Keratinocyte (primary cell): ENCODE results near the gene GYG1. TPM values are rescaled to one million over a fixed set of nuclear protein-coding genes. Genes with fewer than 3 reads are reported as not detected.

Experiments
- DNase-seq: peaks from one replicate; pipeline ENCODE4 v3.0.0-alpha.2; 2011; ENCODE audit warnings: low read depth, missing footprints, low spot score
- FAIRE-seq: peaks from 2 replicates; lab custom pipeline; 2011; peaks lifted over from hg19 to GRCh38; lab: Jason Lieb, UNC
- H2AFZ ChIP-seq: 2 replicates; pipeline ENCODE4 v1.6.0; 2012; ENCODE audit warnings: low read length, control low read depth, inconsistent platforms; ENCODE audit not compliant: control insufficient read depth
- H3K27ac ChIP-seq: 2 replicates; pipeline ENCODE4 v1.5.1; 2011; ENCODE audit warnings: low read length; ENCODE audit not compliant: control insufficient read depth, insufficient read depth
- H3K27me3 ChIP-seq: 3 replicates; pipeline ENCODE4 v1.6.0; 2011; ENCODE audit warnings: low read length; ENCODE audit not compliant: control insufficient read depth, insufficient read depth; ENCODE audit errors: extremely low read depth
- H3K36me3 ChIP-seq, 2 experiments: 2 replicates in 1 of 2; 3 replicates in 1 of 2; pipeline ENCODE4 v1.5.1; 2011; ENCODE audit warnings: low read length in 2 of 2, mild to moderate bottlenecking in 1 of 2; ENCODE audit not compliant: control insufficient read depth in 2 of 2, insufficient read depth in 2 of 2; ENCODE audit errors: extremely low read depth in 1 of 2
- H3K4me1 ChIP-seq: 3 replicates; pipeline ENCODE4 v1.5.1; 2011; ENCODE audit warnings: low read length; ENCODE audit not compliant: control insufficient read depth, insufficient read depth; ENCODE audit errors: extremely low read depth
- H3K4me2 ChIP-seq: 3 replicates; pipeline ENCODE4 v1.6.0; 2011; ENCODE audit warnings: low read depth, low read length; ENCODE audit not compliant: control insufficient read depth, insufficient read depth; ENCODE audit errors: extremely low read depth
- H3K4me3 ChIP-seq, 3 experiments: fragments of 200-600 bp in 1 of 3; sonication (generic) in 1 of 3; 2 replicates in 2 of 3; 3 replicates in 1 of 3; pipeline ENCODE4 v1.5.1; 2011 to 2016; ENCODE audit warnings: low read length in 3 of 3, mild to moderate bottlenecking in 3 of 3, control low read depth in 2 of 3, inconsistent platforms in 1 of 3, low read depth in 1 of 3, mixed read lengths in 1 of 3, mixed run types in 1 of 3, moderate library complexity in 1 of 3; ENCODE audit not compliant: control insufficient read depth in 2 of 3, insufficient read depth in 2 of 3; ENCODE audit errors: extremely low read depth in 1 of 3
- H3K79me2 ChIP-seq: 2 replicates; pipeline ENCODE4 v1.6.0; 2012; ENCODE audit warnings: low read length; ENCODE audit not compliant: control insufficient read depth, insufficient read depth
- H3K9ac ChIP-seq: 3 replicates; pipeline ENCODE4 v1.6.0; 2011; ENCODE audit warnings: low read length; ENCODE audit not compliant: control insufficient read depth, insufficient read depth; ENCODE audit errors: extremely low read depth
- H3K9me1 ChIP-seq: 3 replicates; pipeline ENCODE4 v1.6.0; 2011; ENCODE audit warnings: low read length; ENCODE audit not compliant: control insufficient read depth, insufficient read depth; ENCODE audit errors: extremely low read depth
- H3K9me3 ChIP-seq: 2 replicates; pipeline ENCODE4 v1.5.1; 2012; ENCODE audit warnings: low read depth, low read length; ENCODE audit not compliant: control insufficient read depth
- H4K20me1 ChIP-seq: 3 replicates; pipeline ENCODE4 v1.6.0; 2011; ENCODE audit warnings: low read length; ENCODE audit not compliant: control insufficient read depth, insufficient read depth; ENCODE audit errors: extremely low read depth
- EZH2 ChIP-seq: IDR thresholded peaks from one replicate; pipeline ENCODE4 v1.6.1; 2012; ENCODE audit warnings: inconsistent platforms, mild to moderate bottlenecking, low read length, moderate library complexity
- dilution Hi-C: fragments of 300-500 bp; cut with MboI; formaldehyde crosslinking; loops from one replicate; pipeline ENCODE4 v1.7.0; 2020; ENCODE audit warnings: low sequenced_read_pairs; ENCODE audit not compliant: extremely low pct_ligation_motif_present
- polyA plus RNA-seq, 5 experiments: library from polyadenylated mRNA; depleted of rRNA in 3 of 5; stranded (reverse) in 3 of 5; stranded (forward) in 1 of 5; unstranded in 1 of 5; fragments of >200 nt; gene quantifications; 1 replicate in 1 of 5; 2 replicates in 3 of 5; 3 replicates in 1 of 5; pipeline versions ENCODE4 v1.2.1 to v1.2.3, GENCODE V29; 2011 to 2012; ENCODE audit warnings: missing spikeins in 2 of 5, low read depth in 1 of 5, low replicate concordance in 1 of 5
- TF ChIP-seq, protein P1 (sequence below), 3 experiments: IDR thresholded peaks in 1 of 3; conservative IDR thresholded peaks in 1 of 3; optimal IDR thresholded peaks in 1 of 3; 2 replicates in 2 of 3; 3 replicates in 1 of 3; pipeline versions ENCODE3 to v1.5.1; 2011; ENCODE audit warnings: low read length in 3 of 3, mild to moderate bottlenecking in 3 of 3, moderate library complexity in 2 of 3, control low read depth in 1 of 3, inconsistent platforms in 1 of 3; ENCODE audit not compliant: insufficient read depth in 2 of 3; ENCODE audit errors: extremely low read depth in 1 of 3

GYG1 gene
- polyA plus RNA-seq, 1 donor (not counting 4 experiments of a cell fraction or from before 2014, with no cell fraction given), result 25.2 TPM

DNA sequence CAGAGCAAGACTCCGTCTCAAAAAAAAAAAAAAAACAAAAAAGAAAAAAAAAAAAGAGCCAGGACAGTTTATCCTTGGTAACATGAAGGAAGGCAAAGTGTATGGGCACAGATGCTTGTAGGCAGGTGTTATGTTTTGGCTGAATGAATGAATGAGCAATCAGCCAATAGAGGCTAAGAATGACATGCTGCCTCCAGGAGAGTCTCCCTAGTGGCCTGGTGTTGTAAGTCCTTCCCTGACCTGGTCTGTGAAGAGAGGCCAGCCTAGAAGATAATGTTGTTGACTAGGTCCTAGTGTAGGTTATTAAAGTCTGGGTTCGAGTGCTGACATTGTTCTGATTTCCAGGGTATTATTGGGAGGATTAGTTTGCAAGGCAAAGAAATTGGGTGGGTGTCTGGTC, 24.9 kb downstream of the GYG1 start:
- Histone ChIP-seq H4K20me1 (no peaks in the 10 kb centered on the region), H3K9me1 (peaks cover 2% of the 10 kb centered on the region), H2AFZ (no peak overlapping the region), H3K9ac (no peak overlapping the region), H3K9me3 (no peaks in the 10 kb centered on the region), H3K4me2 (no peak overlapping the region), H3K4me3 (no peak overlapping the region), H3K4me1 (peaks cover 6% of the 10 kb centered on the region), H3K27me3 (no peaks in the 10 kb centered on the region), H3K27ac (no peak overlapping the region), H3K36me3 (no peaks in the 10 kb centered on the region), H3K79me2 (no peaks in the 10 kb centered on the region)
- TF ChIP-seq EZH2, result no peak
- TF ChIP-seq, protein P1, sequence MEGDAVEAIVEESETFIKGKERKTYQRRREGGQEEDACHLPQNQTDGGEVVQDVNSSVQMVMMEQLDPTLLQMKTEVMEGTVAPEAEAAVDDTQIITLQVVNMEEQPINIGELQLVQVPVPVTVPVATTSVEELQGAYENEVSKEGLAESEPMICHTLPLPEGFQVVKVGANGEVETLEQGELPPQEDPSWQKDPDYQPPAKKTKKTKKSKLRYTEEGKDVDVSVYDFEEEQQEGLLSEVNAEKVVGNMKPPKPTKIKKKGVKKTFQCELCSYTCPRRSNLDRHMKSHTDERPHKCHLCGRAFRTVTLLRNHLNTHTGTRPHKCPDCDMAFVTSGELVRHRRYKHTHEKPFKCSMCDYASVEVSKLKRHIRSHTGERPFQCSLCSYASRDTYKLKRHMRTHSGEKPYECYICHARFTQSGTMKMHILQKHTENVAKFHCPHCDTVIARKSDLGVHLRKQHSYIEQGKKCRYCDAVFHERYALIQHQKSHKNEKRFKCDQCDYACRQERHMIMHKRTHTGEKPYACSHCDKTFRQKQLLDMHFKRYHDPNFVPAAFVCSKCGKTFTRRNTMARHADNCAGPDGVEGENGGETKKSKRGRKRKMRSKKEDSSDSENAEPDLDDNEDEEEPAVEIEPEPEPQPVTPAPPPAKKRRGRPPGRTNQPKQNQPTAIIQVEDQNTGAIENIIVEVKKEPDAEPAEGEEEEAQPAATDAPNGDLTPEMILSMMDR (optimal IDR thresholded peaks at IDR 0.05 in 1 of 3, IDR thresholded peaks at IDR 0.05 in 1 of 3, conservative IDR thresholded peaks at IDR 0.05 in 1 of 3; ENCODE audit: extremely low read depth in 1 of 3, insufficient read depth in 2 of 3, low read length in 3 of 3), result no peak
- dilution Hi-C loops, result no loop called here
- DNase-seq (no peak), FAIRE-seq (no peak)

DNA sequence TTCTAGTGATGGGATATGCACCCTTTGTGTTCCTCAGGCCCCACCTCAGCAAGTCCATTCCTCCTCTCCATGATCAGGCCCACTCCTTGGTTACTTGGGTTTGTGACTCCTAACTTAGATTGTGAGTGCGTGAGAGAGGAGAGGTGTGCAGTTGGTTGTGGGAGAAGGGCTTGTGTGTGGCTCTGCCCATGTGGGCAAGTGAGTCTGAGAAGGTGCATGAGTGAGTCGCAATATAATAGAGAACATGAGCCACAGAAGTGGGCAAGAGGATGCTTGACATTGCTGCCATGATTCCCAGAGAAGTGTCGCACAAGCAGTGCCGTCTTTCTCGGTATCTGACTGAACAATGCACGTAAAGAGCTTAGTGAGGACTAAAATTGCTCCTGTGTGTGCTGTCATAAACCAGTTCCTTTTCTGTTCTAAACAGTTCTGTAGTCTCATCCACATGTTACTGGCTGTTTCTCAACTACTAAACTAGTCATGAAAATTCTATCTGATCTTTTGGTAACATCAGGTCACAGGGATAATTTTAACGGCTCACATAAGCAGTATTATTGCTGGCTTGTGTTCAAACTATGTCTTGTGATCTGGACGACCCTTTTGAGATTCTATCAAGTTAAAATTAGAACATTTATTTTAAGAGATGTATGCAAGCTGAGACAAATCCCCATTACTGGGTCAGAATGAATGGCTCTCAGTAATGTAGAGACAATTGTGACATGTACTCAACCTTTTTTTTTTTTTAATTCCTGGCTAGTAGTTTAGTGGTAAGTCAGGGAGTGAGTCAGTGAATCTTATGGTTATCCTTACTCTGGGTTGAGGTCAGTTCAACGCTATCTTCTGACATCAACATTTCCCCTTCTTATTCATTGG, 25.6 kb downstream of the GYG1 start:
- H3K79me2 ChIP-seq, result no peaks in the 10 kb centered on the region
- H3K27me3 ChIP-seq, result no peaks in the 10 kb centered on the region
- no peaks in the 10 kb centered on the region for H3K9me3 ChIP-seq
- no peaks in the 10 kb centered on the region for H3K36me3 ChIP-seq
- FAIRE-seq (no peak), DNase-seq (peak; percentile 9)
- dilution Hi-C loops, result no loop called here
- H3K9me1 ChIP-seq, result peaks cover 2% of the 10 kb centered on the region
- H3K9ac ChIP-seq, result no peak overlapping the region
- no peak overlapping the region for H3K4me3 ChIP-seq
- no peak overlapping the region for H3K27ac ChIP-seq
- no peaks in the 10 kb centered on the region for H4K20me1 ChIP-seq
- H3K4me1 ChIP-seq, result peaks cover 6% of the 10 kb centered on the region
- TF ChIP-seq EZH2, result no peak
- TF ChIP-seq, protein P1 (optimal IDR thresholded peaks at IDR 0.05 in 1 of 3, IDR thresholded peaks at IDR 0.05 in 1 of 3, conservative IDR thresholded peaks at IDR 0.05 in 1 of 3; ENCODE audit: extremely low read depth in 1 of 3, insufficient read depth in 2 of 3, low read length in 3 of 3), result no peak
- H3K4me2 ChIP-seq, result peak overlapping the region; percentile 9
- H2AFZ ChIP-seq, result no peak overlapping the region
